ENCODE results near the gene CIAPIN1.

The CIAPIN1 gene

DNA sequence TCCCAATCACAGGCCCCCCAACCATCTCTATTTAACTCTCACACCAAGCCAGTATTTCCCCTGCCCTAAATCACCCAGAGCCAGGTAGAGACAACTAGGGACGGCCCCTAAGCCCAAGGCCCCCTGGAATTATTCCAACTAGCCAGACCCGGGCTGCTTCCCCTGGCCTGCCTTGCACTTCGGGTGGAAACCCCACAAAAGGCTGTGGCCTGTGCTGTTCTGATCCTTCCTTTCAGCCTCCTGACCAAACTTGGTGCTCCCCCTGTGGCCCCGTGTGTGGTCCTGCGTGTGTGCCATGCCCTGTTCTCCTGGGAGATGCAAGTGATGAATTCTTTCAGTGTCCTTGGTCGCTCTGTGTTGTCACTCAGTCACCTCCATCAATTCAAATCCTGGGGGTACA, 27.7 kb downstream of the CIAPIN1 start:
- TF ChIP-seq, protein P1, sequence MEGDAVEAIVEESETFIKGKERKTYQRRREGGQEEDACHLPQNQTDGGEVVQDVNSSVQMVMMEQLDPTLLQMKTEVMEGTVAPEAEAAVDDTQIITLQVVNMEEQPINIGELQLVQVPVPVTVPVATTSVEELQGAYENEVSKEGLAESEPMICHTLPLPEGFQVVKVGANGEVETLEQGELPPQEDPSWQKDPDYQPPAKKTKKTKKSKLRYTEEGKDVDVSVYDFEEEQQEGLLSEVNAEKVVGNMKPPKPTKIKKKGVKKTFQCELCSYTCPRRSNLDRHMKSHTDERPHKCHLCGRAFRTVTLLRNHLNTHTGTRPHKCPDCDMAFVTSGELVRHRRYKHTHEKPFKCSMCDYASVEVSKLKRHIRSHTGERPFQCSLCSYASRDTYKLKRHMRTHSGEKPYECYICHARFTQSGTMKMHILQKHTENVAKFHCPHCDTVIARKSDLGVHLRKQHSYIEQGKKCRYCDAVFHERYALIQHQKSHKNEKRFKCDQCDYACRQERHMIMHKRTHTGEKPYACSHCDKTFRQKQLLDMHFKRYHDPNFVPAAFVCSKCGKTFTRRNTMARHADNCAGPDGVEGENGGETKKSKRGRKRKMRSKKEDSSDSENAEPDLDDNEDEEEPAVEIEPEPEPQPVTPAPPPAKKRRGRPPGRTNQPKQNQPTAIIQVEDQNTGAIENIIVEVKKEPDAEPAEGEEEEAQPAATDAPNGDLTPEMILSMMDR (IDR thresholded peaks at IDR 0.05; ENCODE audit: borderline replicate concordance, control extremely low read depth, extremely low read depth, insufficient read depth, missing control alignments): no peak
- no peak for DNase-seq (ENCODE audit: low spot score)
- in situ Hi-C loops (cut with MboI; ENCODE audit: low sequenced_read_pairs, unreplicated experiment): loop anchor here (5.0 to 25.0 kb wide), 2 partner anchors 117 to 332 kb away; partner anchors contain the start of gene CPNE2

DNA sequence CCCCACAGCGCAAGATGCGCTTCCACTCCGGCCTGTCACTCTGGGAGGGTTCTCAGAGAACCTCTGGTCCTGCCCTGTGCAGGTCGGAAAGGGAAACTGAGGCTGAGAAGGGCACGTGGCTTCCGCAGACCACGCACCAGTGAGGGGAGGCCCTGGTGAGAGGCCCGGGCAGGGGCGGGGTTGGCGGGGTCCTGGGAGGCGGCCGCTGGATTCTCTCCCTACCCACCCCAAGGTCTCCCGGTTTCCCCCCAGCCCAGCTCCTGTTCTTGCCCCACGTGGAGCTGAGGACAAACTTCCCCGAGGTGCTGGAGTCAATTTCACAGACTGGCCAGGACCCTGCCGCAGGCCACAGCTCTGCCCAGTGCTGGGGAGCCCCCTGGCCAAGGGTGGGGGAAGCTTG, 31.1 kb downstream of the CIAPIN1 start:
- in situ Hi-C loops (cut with MboI; ENCODE audit: low sequenced_read_pairs, unreplicated experiment): loop anchor here (5.0 to 25.0 kb wide), 2 partner anchors 114 to 329 kb away; partner anchors contain the start of gene CPNE2
- no peak for DNase-seq (ENCODE audit: low spot score)
- TF ChIP-seq, protein P1 (IDR thresholded peaks at IDR 0.05; ENCODE audit: borderline replicate concordance, control extremely low read depth, extremely low read depth, insufficient read depth, missing control alignments): no peak

DNA sequence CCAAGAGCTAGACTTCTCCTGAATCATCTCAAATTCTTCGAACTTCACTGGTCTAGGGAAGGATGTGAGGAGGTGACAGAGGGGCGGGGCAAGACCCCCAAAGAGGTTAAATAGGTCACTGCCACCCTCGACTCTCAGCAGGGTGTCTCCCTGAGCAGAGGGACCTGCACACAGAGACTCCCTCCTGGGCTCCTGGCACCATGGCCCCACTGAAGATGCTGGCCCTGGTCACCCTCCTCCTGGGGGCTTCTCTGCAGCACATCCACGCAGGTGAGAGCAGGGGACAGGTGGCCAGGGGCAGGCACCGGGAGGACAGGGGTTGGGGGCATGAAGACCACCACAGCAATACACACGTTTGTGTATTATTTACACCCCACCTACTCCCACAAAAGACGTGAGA, 33.5 kb downstream of the CIAPIN1 start:
- in situ Hi-C loops (cut with MboI; ENCODE audit: low sequenced_read_pairs, unreplicated experiment): loop anchor here (25.0 kb wide), 1 partner anchor 326 kb away; the partner anchor contains the start of gene CPNE2
- DNase-seq (ENCODE audit: low spot score): peak; percentile 40
- TF ChIP-seq, protein P1 (IDR thresholded peaks at IDR 0.05; ENCODE audit: borderline replicate concordance, control extremely low read depth, extremely low read depth, insufficient read depth, missing control alignments): no peak

DNA sequence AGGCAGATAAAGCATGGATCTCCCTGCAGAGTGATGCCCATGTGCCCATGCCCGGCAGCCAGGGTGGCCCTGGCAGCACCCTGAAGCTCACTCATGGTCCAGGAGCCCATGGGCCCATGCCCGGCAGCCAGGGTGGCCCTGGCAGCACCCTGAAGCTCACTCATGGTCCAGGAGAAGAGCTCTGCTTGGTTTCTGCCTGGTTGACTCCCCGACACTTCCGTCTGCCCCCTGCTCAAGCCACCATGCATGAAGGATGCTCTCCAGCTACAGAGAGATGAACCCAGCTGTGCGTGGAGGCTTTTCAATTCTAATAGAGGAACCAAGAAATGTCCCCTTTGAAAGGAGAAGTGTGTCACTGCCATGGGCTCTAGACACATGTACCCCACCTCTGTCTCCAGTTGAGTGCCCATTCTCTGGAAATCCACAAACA, 33.9 kb downstream of the CIAPIN1 start:
- TF ChIP-seq, protein P1 (IDR thresholded peaks at IDR 0.05; ENCODE audit: borderline replicate concordance, control extremely low read depth, extremely low read depth, insufficient read depth, missing control alignments): no peak
- in situ Hi-C loops (cut with MboI; ENCODE audit: low sequenced_read_pairs, unreplicated experiment): loop anchor here (25.0 kb wide), 1 partner anchor 326 kb away; the partner anchor contains the start of gene CPNE2
- DNase-seq (ENCODE audit: low spot score): peak; percentile 82

DNA sequence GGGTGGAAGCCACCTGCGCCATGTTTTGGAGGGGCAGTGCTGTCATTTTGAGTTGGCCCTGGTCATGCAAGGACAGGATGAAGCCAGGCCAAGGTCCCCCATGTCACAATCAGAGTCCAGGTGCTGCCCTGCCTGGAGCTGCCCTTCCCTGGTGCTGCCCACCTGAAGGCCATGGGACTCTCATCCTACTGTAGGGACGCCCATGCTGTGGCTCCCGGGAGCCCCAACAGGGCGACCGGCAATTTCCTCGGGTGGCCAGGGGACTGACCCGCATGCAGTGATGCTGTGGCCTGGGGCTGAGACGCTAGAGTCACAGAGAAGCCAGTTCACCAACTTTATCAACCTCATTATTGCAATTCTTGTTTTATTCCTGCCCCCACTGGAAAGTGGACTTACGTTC, 34.6 kb downstream of the CIAPIN1 start:
- TF ChIP-seq, protein P1 (IDR thresholded peaks at IDR 0.05; ENCODE audit: borderline replicate concordance, control extremely low read depth, extremely low read depth, insufficient read depth, missing control alignments): no peak
- in situ Hi-C loops (cut with MboI; ENCODE audit: low sequenced_read_pairs, unreplicated experiment): loop anchor here (25.0 kb wide), 1 partner anchor 325 kb away; the partner anchor contains the start of gene CPNE2
- no peak for DNase-seq (ENCODE audit: low spot score)

DNA sequence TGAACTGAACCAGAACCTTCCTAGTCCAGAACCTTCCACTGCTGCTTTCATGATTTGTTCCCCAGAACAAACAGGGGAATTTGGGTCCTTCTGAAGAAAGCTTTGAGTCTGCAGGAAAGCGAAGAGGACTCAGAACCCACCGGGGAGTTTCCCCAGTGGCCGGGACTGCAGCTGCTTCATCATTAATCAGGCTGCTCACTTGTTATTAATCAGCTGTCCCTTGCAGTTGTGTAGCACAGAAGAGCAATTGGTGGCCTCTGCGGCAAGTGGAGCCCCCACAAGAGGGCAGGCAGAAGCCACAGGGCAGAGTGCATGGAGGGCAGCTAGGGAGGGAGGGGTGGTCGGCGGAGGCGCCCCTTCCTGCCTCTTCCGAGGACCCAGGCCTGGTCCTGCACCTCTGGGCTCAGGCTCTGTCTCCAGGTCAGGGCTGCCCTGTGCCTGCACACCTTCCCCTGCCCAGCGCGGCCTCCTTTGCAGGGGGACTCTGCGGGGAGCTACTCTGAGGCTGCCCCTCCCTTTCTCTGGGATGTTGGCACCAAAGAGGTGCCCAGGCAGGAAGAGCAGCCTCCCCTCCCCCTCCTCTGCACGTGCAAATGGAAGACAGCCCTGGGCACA, 35.7 kb downstream of the CIAPIN1 start:
- in situ Hi-C loops (cut with MboI; ENCODE audit: low sequenced_read_pairs, unreplicated experiment): loop anchor here (25.0 kb wide), 1 partner anchor 324 kb away; the partner anchor contains the start of gene CPNE2

More for the DNA sequence above, 35.7 kb downstream of the CIAPIN1 start:
- TF ChIP-seq, protein P1 (IDR thresholded peaks at IDR 0.05; ENCODE audit: borderline replicate concordance, control extremely low read depth, extremely low read depth, insufficient read depth, missing control alignments): no peak
- peak; percentile 70 for DNase-seq (ENCODE audit: low spot score)

Data from GM13976 (cell line).